HepG2 (cell line): Measurements from ENCODE around the gene BPIFB2. TPM values are rescaled to one million over a fixed set of nuclear protein-coding genes. Genes with fewer than 3 reads are reported as not detected.

Experiments
- BCL6 ChIP-seq: IDR thresholded peaks from 2 replicates; pipeline ENCODE4 v1.6.1; 2016; ENCODE audit warnings: missing genetic modification reagents, missing compliant biosample characterization
- CENPT ChIP-seq: sonication (generic); formaldehyde crosslinking; IDR thresholded peaks from 2 replicates; pipeline ENCODE4 v1.8.0; 2022; ENCODE audit warnings: low read depth, mild to moderate bottlenecking, moderate library complexity, missing genetic modification reagents
- HDAC6 ChIP-seq: fragments of 200-600 bp; sonication (generic); IDR thresholded peaks from 2 replicates; pipeline ENCODE4 v1.7.0; 2017; ENCODE audit warnings: mild to moderate bottlenecking, antibody characterized with exemption, low read length, low read depth
- HOXA3 ChIP-seq: sonication (generic); formaldehyde crosslinking; IDR thresholded peaks from 2 replicates; pipeline ENCODE4 v1.5.0; 2020; ENCODE audit warnings: missing genetic modification reagents
- HOXA5 ChIP-seq: sonication (generic); formaldehyde crosslinking; IDR thresholded peaks from 2 replicates; pipeline ENCODE4 v1.4.0; 2020; ENCODE audit warnings: missing genetic modification reagents
- POLR2AphosphoS5 ChIP-seq: IDR thresholded peaks from 2 replicates; pipeline ENCODE4 v1.6.1; 2012; ENCODE audit warnings: low read depth, low read length
- PRDM4 ChIP-seq: sonication (generic); formaldehyde crosslinking; IDR thresholded peaks from 2 replicates; pipeline ENCODE4 v1.9.0; 2021; ENCODE audit warnings: missing genetic modification reagents, borderline replicate concordance
- RXRB ChIP-seq: IDR thresholded peaks from 2 replicates; pipeline ENCODE4 v1.6.1; 2016; ENCODE audit warnings: borderline replicate concordance, missing genetic modification reagents, missing compliant biosample characterization
- SAP130 ChIP-seq: IDR thresholded peaks from 2 replicates; pipeline ENCODE4 v1.6.1; 2016; ENCODE audit warnings: low read depth
- XBP1 ChIP-seq: sonication (generic); formaldehyde crosslinking; IDR thresholded peaks from 2 replicates; pipeline ENCODE4 v1.5.0; 2020; ENCODE audit warnings: missing genetic modification reagents
- ZBTB3 ChIP-seq: sonication (generic); formaldehyde crosslinking; IDR thresholded peaks from 2 replicates; pipeline ENCODE4 v1.4.0; 2020; ENCODE audit warnings: low read depth, mild to moderate bottlenecking, moderate library complexity, missing genetic modification reagents, borderline replicate concordance
- ZNF253 ChIP-seq: sonication (generic); formaldehyde crosslinking; IDR thresholded peaks from 2 replicates; pipeline ENCODE4 v1.8.0; 2022; ENCODE audit warnings: mild to moderate bottlenecking, missing genetic modification reagents, borderline replicate concordance
- ZNF44 ChIP-seq: sonication (generic); formaldehyde crosslinking; IDR thresholded peaks from 2 replicates; pipeline ENCODE4 v1.5.1; 2020; ENCODE audit warnings: mild to moderate bottlenecking, missing genetic modification reagents
- ZNF567 ChIP-seq: sonication (generic); formaldehyde crosslinking; IDR thresholded peaks from 2 replicates; pipeline ENCODE4 v1.8.1; 2023; ENCODE audit warnings: mild to moderate bottlenecking, missing genetic modification reagents, borderline replicate concordance
- polyA plus RNA-seq, 8 experiments: library from polyadenylated mRNA; depleted of rRNA in 3 of 8; stranded (reverse) in 7 of 8; unstranded in 1 of 8; fragments of >200 nt; fragmentation: Illumina TruSeq in 4 of 8; extraction: Trizol in 4 of 8; gene quantifications; 2 replicates each; pipeline versions ENCODE4 v1.2.1 to v1.2.3, GENCODE V29; 2011 to 2016; ENCODE audit warnings: low read depth in 4 of 8, missing spikeins in 1 of 8, mixed read lengths in 1 of 8; ENCODE audit not compliant: insufficient read depth in 1 of 8
- total RNA-seq, 5 experiments: library from RNA; depleted of rRNA; stranded (reverse); fragments of >200 nt; fragmentation: Illumina TruSeq; extraction: Trizol; gene quantifications; 2 replicates each; pipeline ENCODE4 v1.2.3, GENCODE V29; 2016; ENCODE audit warnings: low read depth in 1 of 5

The BPIFB2 gene
- total and polyA plus RNA-seq, 2 of the 13 experiments (the other 11 are each of a cell fraction or from before 2014, with no cell fraction given), result 54.5 to 902 TPM

- TF ChIP-seq SAP130 (CRISPR knock-in tag) (peak; percentile 43; the same call in 1 of the 2 replicates), HOXA5 (CRISPR knock-in tag) (no peak), CENPT (peak; percentile 81; the same call in 1 of the 2 replicates), ZNF44 (no peak), POLR2AphosphoS5 (peak; percentile 74), HOXA3 (CRISPR knock-in tag) (peak; percentile 49; the same call in 1 of the 2 replicates), BCL6 (CRISPR knock-in tag) (0 out of 2 replicates have a peak, but pooled peaks have one; percentile 16), ZBTB3 (no peak), ZNF567 (CRISPR knock-in tag) (no peak; the same call in 1 of the 2 replicates), ZNF253 (peak; percentile 87; the same call in 1 of the 2 replicates), PRDM4 (CRISPR knock-in tag) (no peak), XBP1 (CRISPR knock-in tag) (no peak), RXRB (no peak), HDAC6 (no peak)
Measured at GRCh38 chr20:33026072-33026778, 18.7 kb downstream of the BPIFB2 start (continued).
